GM18511 (cell line): ENCODE data around the gene PUS1.
"Not testable (repeated sequence)": the region's sequence is repeated elsewhere in the genome, so short reads cannot be mapped to it uniquely, and the experiment has no call there.

Experiments
- ATAC-seq: cut with Tn5 transposase; IDR thresholded peaks from one replicate; pipeline ENCODE4 v1.9.1; 2021; ENCODE audit warnings: mild to moderate bottlenecking, moderate library complexity; ENCODE audit not compliant: unreplicated experiment

Gene PUS1

GRCh38 chr12:131959116-131959515, 30.0 kb downstream of the PUS1 start:
- no peak for ATAC-seq

- no peak for ATAC-seq
Measured at GRCh38 chr12:131959641-131960589, 30.8 kb downstream of the PUS1 start.

GRCh38 chr12:131960590-131961325, 31.7 kb downstream of the PUS1 start:
- ATAC-seq: not testable (repeated sequence)

GRCh38 chr12:131961328-131961727, 32.3 kb downstream of the PUS1 start:
- not testable (repeated sequence) for ATAC-seq

- ATAC-seq: no peak
Measured at GRCh38 chr12:131962069-131962468, 33.0 kb downstream of the PUS1 start.

- no peak for ATAC-seq
Measured at GRCh38 chr12:131963381-131963780, 34.3 kb downstream of the PUS1 start.

- ATAC-seq: no peak
Measured at GRCh38 chr12:131965073-131965472, 36.0 kb downstream of the PUS1 start.

GRCh38 chr12:131971226-131971625, 42.1 kb downstream of the PUS1 start:
- no peak for ATAC-seq

GRCh38 chr12:131975228-131975627, 46.2 kb downstream of the PUS1 start:
- ATAC-seq: no peak

- ATAC-seq: no peak
Measured at GRCh38 chr12:131979606-131980005, 50.5 kb downstream of the PUS1 start.

- no peak for ATAC-seq
Measured at GRCh38 chr12:131980263-131980662, 51.2 kb downstream of the PUS1 start.

- ATAC-seq: no peak
Measured at GRCh38 chr12:131981388-131981787, 52.3 kb downstream of the PUS1 start.

GRCh38 chr12:131982041-131982440, 53.0 kb downstream of the PUS1 start:
- no peak for ATAC-seq

- no peak for ATAC-seq
Measured at GRCh38 chr12:131983026-131983425, 54.0 kb downstream of the PUS1 start.

GRCh38 chr12:131983554-131983953, 54.5 kb downstream of the PUS1 start:
- ATAC-seq: no peak

- ATAC-seq: no peak
Measured at GRCh38 chr12:131984334-131984733, 55.3 kb downstream of the PUS1 start.

GRCh38 chr12:131985510-131985875, 56.4 kb downstream of the PUS1 start:
- ATAC-seq: not testable (repeated sequence)

- ATAC-seq: no peak
Measured at GRCh38 chr12:131986361-131986760, 57.3 kb downstream of the PUS1 start.

- no peak for ATAC-seq
Measured at GRCh38 chr12:131986910-131987309, 57.8 kb downstream of the PUS1 start.

- no peak for ATAC-seq
Measured at GRCh38 chr12:131987552-131987951, 58.5 kb downstream of the PUS1 start.

GRCh38 chr12:131988054-131988796, 59.1 kb downstream of the PUS1 start:
- no peak for ATAC-seq
